Hepatocyte (in vitro differentiated cells): ENCODE measurements around the gene AEBP1. TPM values are rescaled to one million over a fixed set of nuclear protein-coding genes. Genes with fewer than 3 reads are reported as not detected.

Source experiments
- DNase-seq: peaks from one replicate; pipeline ENCODE4 v3.0.0-alpha.2; 2016; ENCODE audit warnings: low spot score
- H2AFZ ChIP-seq: fragments of 200-600 bp; sonication (generic); 2 replicates; pipeline ENCODE4 v1.6.0; 2016; ENCODE audit warnings: antibody characterized with exemption, mild to moderate bottlenecking
- H3K27ac ChIP-seq: fragments of 200-600 bp; sonication (generic); 2 replicates; pipeline ENCODE4 v1.5.1; 2016; ENCODE audit warnings: mild to moderate bottlenecking
- H3K27me3 ChIP-seq: fragments of 200-600 bp; sonication (generic); 2 replicates; pipeline ENCODE4 v1.6.1; 2016
- H3K36me3 ChIP-seq: fragments of 200-600 bp; sonication (generic); replicated peaks from 2 replicates; pipeline ENCODE4 v1.5.1; 2016; ENCODE audit warnings: low read depth; ENCODE audit not compliant: insufficient read depth
- H3K4me1 ChIP-seq: fragments of 200-600 bp; sonication (generic); 2 replicates; pipeline ENCODE4 v1.5.1; 2016; ENCODE audit warnings: mild to moderate bottlenecking, moderate library complexity; ENCODE audit not compliant: insufficient read depth
- H3K4me2 ChIP-seq: fragments of 200-600 bp; sonication (generic); 2 replicates; pipeline ENCODE4 v1.6.0; 2016
- H3K4me3 ChIP-seq: fragments of 200-600 bp; sonication (generic); 2 replicates; pipeline ENCODE4 v1.5.1; 2016; ENCODE audit warnings: mild to moderate bottlenecking
- H3K79me2 ChIP-seq: fragments of 200-600 bp; sonication (generic); 2 replicates; pipeline ENCODE4 v1.6.0; 2017; ENCODE audit warnings: mild to moderate bottlenecking
- H3K9me2 ChIP-seq: fragments of 200-600 bp; sonication (generic); replicated peaks from 2 replicates; pipeline ENCODE4 v1.6.0; 2017; ENCODE audit warnings: mild to moderate bottlenecking; ENCODE audit not compliant: insufficient read depth
- H3K9me3 ChIP-seq: fragments of 200-600 bp; sonication (generic); 2 replicates; pipeline ENCODE4 v1.5.1; 2016; ENCODE audit warnings: low read depth, mild to moderate bottlenecking
- H4K20me1 ChIP-seq: fragments of 200-600 bp; sonication (generic); 2 replicates; pipeline ENCODE4 v1.6.0; 2016; ENCODE audit warnings: mild to moderate bottlenecking; ENCODE audit not compliant: insufficient read depth, poor library complexity, severe bottlenecking
- EZH2 ChIP-seq: fragments of 200-600 bp; sonication (generic); IDR thresholded peaks from 2 replicates; pipeline ENCODE4 v1.6.1; 2016; ENCODE audit warnings: antibody characterized with exemption, mild to moderate bottlenecking, borderline replicate concordance
- EZH2phosphoT487 ChIP-seq: fragments of 200-600 bp; sonication (generic); IDR thresholded peaks from one replicate; pipeline ENCODE4 v1.6.1; 2018; ENCODE audit warnings: antibody characterized with exemption, mild to moderate bottlenecking, low read depth, moderate library complexity; ENCODE audit not compliant: unreplicated experiment, severe bottlenecking
- WGBS: methylation state at CpG from one replicate; pipeline ENCODE4 v1.1.6; 2016; ENCODE audit warnings: low lambda C conversion rate; ENCODE audit errors: missing lambda C conversion rate; 5-methylcytosine and 5-hydroxymethylcytosine counted together
- polyA plus RNA-seq: library from polyadenylated mRNA; unstranded; fragments of >200 nt; fragmentation: Nextera tagmentation; extraction: Ambion mirVana; gene quantifications from 2 replicates; pipeline ENCODE4 v1.2.1, GENCODE V29; 2016
- total RNA-seq: library from RNA; depleted of rRNA; stranded (reverse); fragments of >200 nt; gene quantifications from 2 replicates; pipeline ENCODE4 v1.2.3, GENCODE V29; 2014
- TF ChIP-seq, protein P1 (sequence below): fragments of 200-600 bp; sonication (generic); IDR thresholded peaks from 2 replicates; pipeline ENCODE4 v1.5.1; 2016; ENCODE audit warnings: antibody characterized with exemption, mild to moderate bottlenecking; ENCODE audit not compliant: poor library complexity

AEBP1 gene
- total and polyA plus RNA-seq, 2 experiments from 2014 or later = 26.7 to 108 TPM

DNA sequence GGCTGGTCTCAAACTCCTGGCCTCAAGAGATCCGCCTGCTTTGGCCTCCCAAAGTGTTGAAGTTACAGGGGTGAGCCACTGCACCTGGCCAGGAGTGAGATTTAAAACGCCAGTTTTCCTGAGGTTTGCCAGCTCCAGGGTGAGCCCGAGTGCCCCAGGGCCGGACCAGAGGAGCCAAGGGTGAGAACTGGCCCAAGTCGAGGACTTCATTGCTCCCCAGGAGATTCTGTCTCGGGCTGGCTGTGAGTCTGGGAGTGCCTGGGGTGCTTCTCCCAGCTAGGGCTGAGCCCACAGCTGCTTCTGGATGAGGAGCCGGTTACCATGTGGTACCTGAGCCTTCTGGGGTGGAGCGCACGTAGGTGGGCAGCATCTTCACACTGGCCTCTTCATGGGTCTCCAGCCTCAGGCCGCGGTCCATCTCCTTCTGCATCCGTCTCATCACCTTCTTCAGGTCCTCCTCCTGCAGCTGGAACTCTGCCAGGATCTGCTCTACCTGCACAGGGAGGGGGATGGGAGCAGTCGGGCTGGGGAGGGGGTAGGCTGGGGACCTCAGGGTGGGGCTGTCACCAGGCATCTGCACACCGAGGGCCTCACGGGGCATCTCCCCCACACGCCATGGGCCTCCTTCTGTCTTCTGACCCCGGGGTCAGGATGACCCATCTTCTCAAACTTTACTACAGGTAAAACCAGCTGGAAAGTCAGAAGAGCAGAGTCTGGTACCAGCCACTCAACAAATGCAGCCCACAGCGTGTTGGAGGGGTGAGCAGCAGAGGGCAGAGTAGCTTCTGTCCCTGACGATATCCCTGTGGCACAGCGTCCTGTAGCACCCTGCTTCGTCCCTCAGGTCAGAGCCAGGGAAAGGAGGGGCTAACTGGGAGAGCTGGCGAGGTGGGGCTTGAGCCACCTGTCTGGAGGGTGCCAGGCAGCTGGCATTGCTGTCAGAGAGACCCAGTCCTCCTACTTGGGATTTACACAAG lies 49.1 kb downstream of the AEBP1 start:
- Histone ChIP-seq H3K9me3 (no peaks in the 10 kb centered on the region), H3K79me2 (no peaks in the 10 kb centered on the region), H3K36me3 (no peaks in the 10 kb centered on the region), H3K4me2 (no peak overlapping the region), H3K4me3 (no peak overlapping the region), H3K4me1 (no peaks in the 10 kb centered on the region), H3K9me2 (no peaks in the 10 kb centered on the region), H2AFZ (no peak overlapping the region), H4K20me1 (no peaks in the 10 kb centered on the region), H3K27ac (no peak overlapping the region), H3K27me3 (no peaks in the 10 kb centered on the region)
- WGBS = 82% methylated on average over 20 of the region's 22 CpGs
- TF ChIP-seq EZH2phosphoT487 = no peak
- DNase-seq = no peak

DNA sequence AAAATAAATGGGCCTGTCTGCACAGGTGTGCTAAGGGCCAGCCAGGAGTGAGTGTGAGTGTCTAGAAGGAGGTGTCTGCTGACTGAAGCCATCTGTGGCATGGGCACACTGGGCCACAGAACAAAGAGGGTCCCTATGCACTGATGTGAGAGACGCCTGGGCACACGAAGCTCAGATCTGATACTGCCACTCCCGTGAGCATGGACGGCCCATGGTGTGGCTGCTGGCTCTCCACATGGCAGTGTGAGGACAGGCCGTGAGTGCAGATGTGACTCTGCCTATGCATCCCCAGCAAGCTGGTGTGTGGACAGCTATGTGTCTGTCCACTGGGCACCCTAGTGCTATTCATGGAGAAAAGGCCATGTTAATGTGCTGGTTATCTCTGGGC lies 49.8 kb downstream of the AEBP1 start:
- Histone ChIP-seq H3K4me1 (no peaks in the 10 kb centered on the region), H3K9me2 (no peaks in the 10 kb centered on the region), H3K9me3 (no peaks in the 10 kb centered on the region), H3K4me2 (no peak overlapping the region), H3K27ac (no peak overlapping the region), H3K4me3 (no peak overlapping the region), H3K79me2 (no peaks in the 10 kb centered on the region), H3K27me3 (no peaks in the 10 kb centered on the region), H2AFZ (no peak overlapping the region), H3K36me3 (no peaks in the 10 kb centered on the region), H4K20me1 (no peaks in the 10 kb centered on the region)
- WGBS = 94% methylated on average over 5 of the region's 5 CpGs
- DNase-seq = no peak
- TF ChIP-seq, protein P1, sequence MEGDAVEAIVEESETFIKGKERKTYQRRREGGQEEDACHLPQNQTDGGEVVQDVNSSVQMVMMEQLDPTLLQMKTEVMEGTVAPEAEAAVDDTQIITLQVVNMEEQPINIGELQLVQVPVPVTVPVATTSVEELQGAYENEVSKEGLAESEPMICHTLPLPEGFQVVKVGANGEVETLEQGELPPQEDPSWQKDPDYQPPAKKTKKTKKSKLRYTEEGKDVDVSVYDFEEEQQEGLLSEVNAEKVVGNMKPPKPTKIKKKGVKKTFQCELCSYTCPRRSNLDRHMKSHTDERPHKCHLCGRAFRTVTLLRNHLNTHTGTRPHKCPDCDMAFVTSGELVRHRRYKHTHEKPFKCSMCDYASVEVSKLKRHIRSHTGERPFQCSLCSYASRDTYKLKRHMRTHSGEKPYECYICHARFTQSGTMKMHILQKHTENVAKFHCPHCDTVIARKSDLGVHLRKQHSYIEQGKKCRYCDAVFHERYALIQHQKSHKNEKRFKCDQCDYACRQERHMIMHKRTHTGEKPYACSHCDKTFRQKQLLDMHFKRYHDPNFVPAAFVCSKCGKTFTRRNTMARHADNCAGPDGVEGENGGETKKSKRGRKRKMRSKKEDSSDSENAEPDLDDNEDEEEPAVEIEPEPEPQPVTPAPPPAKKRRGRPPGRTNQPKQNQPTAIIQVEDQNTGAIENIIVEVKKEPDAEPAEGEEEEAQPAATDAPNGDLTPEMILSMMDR = no peak
- TF ChIP-seq EZH2phosphoT487 (no peak), EZH2 (no peak)

DNA sequence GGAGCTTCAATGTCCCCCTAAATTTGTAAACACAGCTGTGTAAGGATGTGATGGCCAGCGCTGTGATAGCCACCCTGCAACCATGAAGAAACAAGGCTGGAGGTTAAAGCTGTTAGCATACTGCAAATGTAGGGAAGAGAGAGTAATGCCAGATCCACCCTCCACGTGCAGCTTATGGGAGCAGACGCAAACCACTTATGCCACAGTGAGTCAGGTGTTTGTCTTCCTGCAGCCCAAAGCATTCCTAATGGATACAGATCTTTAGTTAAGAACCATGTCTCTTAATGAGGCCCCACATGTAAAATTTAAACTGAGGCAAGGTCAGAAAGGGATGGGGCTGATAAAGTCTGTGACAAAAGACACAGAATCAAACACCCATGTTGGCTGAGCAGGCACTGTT lies 50.6 kb downstream of the AEBP1 start:
- 77% methylated on average over 3 of the region's 3 CpGs for WGBS

More for the DNA sequence above, 50.6 kb downstream of the AEBP1 start:
- TF ChIP-seq, protein P1 = no peak
- TF ChIP-seq EZH2 (no peak), EZH2phosphoT487 (no peak)
- no peak for DNase-seq
- H3K36me3 ChIP-seq = no peaks in the 10 kb centered on the region
- no peak overlapping the region for H2AFZ ChIP-seq
- H3K9me3 ChIP-seq = no peaks in the 10 kb centered on the region
- H3K27me3 ChIP-seq = no peaks in the 10 kb centered on the region
- no peaks in the 10 kb centered on the region for H3K79me2 ChIP-seq
- no peaks in the 10 kb centered on the region for H3K4me1 ChIP-seq
- no peaks in the 10 kb centered on the region for H3K9me2 ChIP-seq
- H3K27ac ChIP-seq = no peak overlapping the region
- H4K20me1 ChIP-seq = no peaks in the 10 kb centered on the region
- no peak overlapping the region for H3K4me2 ChIP-seq
- H3K4me3 ChIP-seq = no peak overlapping the region
